NCI-H82 treated with DMSO at 0.1 percent for 48 hours (cell line): Measurements from ENCODE around the gene AMZ1.

ENCODE experiments used
- DNase-seq: peaks from one replicate; lab custom pipeline; 2025; ENCODE audit not compliant: unreplicated experiment; lab: John Stamatoyannopoulos, UW

Gene AMZ1

DNA sequence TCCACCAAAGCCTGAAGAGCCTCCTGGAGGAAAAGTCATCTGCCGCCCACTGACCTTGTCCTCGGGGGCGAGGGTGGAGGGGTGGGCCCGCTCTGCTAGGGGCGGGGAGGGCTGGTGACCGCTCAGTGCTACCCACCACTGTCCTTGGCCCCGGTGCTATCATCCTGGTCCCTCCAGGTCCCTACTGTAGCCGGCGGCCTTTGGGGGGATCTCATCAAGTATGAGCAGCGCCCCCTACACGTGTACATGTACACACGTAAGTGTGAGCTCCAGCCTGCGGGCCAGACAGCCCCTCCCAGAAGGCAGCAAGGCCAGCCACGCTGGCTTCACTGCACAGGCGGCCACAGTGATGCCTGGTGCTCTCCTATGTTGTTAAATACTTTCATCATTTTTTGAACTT is 36.7 kb upstream of the AMZ1 start:
- peak; percentile 3 for DNase-seq

DNA sequence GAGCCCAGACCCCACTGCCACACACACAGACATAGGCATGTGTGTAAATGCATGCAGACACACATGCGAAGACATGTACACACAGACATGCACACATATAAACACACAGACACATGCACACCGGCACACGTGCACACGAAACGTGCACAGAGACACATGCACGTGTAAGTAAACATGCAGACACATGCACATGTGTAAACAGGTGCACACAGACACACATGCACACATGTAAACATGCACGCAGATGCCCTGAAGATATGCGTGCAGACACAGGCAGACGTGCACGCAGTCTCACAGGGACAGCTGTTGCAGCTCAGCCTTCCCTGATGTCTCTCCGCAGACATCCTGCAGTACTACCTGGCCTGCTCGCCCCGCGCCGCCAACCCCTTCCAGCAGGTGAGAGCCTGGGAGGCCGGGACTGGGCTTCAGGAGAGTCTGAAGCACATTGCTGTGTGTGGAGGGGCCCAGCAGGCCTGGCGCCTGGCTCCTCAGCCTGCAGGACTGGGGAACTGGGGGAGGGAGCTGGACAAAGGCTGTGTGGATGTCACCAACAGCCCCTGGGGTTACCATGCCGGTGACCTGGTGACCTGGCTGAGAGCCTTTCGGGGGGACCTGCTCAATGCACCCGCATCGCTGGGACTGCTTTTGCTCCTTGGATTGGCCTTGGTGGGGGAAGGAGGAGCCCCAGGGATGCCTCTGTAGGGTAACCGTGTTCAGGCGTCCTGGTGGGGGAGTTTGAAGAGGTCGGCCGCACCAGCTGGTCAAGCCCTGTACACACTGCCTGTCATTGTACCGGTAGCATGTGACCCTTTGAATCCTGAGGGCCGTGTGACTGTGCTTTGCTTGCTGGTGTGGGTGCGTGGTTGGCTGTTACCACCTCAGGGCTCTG is 35.9 kb upstream of the AMZ1 start:
- no peak for DNase-seq

DNA sequence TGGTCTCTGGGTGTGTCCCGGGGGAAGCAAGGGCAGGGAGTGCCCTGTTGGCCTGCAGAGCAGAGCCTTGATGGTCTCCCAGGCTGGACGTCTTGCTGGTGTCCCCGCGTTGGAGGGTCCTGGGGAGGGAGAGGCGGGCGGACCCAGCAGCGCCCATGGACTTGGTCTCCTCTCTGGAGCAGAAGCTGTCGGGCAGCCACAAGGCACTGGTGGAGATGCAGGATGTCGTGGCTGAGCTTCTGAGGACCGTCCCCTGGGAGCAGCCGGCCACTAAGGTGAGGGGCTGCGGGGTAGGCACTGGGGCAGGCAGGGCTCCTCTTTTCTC is 35.3 kb upstream of the AMZ1 start:
- no peak for DNase-seq

DNA sequence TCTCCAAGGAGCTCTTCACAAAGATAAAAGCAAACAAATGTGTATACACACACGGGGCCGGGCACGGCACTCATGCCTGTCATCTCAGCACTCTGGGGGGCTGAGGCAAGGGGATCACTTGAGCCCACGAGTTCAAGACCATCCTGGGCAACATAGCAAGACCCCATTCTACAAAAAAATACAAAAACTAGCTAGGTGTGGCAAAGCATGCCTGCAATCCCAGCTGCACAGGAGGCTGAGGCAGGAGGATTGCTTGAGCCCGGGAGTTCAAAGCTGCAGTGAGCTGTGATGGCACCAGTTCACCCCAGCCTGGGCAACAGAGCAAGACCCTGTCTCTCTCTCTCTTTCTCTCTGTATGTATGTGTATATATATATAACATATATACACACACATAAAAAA is 33.9 kb upstream of the AMZ1 start:
- DNase-seq = no peak

DNA sequence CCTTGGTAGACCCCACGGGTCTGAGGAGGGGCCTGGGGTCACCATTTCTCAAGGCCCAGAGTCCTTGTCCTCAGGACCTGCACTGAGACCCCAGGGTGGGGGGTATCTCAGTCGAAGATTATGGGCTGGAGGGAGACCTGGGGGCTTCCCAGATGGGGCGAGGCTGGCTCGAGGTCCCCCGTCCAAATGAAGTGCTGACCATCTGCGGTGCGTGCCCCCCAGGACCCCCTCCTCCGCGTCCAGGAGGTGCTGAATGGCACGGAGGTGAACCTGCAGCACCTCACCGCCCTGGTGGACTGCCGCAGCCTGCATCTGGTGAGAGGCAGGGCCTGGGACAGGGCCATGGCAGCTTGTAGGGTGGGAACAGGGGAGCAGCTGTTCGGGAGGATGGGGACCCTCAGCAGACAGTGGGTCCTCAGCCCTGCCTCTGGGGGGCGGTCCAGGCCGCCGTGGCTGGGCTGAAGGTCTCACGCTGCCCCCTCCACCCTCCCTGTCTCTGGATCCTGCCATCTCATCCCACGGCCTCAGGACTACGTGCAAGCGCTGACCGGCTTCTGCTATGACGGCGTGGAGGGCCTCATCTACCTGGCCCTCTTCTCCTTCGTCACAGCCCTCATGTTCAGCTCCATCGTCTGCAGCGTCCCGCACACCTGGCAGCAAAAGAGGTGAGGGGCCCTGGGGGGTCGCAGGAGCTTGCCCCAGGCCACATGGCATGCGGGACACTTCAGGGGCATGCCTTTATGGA is 32.0 kb upstream of the AMZ1 start:
- no peak for DNase-seq

DNA sequence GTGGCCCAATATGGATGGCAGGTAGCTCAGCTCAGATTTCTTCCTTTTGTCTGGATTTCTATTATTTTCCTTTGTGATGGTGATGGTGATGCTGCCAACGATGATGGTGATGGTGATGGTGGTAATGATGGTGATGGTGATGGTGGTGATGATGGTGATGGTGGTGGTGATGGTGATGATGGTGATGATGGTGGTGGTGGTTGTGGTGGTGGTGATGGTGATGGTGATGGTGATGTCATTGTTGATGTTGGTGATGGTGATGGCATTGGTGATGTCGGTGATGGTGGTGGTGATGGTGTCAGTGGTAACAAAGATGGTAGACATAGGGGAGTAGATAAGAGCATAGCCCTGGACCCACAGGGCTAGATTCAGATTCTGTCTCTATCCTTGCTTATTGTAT is 30.8 kb upstream of the AMZ1 start:
- DNase-seq = no peak

DNA sequence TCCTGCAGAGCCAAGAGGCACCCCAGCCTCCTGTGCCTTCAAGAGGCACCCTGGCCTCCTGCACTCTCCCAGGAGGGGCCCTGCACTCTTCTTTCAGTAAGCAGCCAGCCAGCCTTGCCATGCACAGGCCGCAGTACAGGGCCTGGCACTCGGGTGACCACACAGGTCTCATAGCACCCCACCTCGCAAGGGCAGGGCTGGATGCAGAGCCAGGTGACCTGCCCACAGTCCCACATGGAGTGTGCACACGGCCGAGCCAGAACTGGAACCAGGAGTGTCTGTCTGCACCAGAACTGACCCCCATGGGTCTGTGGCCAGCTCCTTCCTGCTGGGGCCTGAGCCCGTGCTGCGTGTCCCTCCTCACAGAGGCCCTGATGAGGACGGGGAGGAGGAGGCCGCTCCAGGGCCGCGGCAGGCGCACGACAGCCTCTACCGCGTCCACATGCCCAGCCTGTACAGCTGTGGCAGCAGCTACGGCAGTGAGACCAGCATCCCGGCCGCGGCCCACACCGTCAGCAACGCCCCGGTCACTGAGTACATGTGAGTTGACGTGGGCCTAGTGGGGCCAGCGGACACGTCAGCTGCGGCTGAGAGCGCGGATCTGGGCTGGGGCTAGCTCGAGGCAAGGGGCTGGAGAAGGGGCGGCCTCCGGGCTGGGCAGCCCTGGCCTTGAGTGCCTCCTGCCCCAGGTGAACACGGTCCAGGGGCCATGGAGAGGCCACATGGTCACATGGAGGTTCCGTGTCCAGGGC is 29.9 kb upstream of the AMZ1 start:
- no peak for DNase-seq

DNA sequence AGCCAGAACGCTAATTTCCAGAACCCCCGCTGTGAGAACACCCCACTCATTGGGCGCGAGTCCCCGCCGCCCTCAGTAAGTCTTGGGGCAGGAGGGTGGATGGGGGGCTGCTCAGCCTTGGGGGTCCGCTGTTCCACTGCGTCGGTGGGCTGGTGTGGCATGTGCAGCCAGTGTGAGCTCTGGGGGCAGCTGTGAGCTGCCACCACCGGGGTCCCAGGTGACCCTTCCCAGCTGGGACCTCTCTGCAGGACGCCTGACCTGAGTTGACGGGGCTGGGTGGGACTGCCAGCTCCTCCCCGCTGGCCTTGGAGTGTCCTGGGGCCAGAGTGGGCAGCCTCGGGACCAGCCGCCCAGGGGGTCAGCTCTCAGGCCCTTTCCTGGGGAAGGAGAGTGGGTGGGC is 29.1 kb upstream of the AMZ1 start:
- no peak for DNase-seq

DNA sequence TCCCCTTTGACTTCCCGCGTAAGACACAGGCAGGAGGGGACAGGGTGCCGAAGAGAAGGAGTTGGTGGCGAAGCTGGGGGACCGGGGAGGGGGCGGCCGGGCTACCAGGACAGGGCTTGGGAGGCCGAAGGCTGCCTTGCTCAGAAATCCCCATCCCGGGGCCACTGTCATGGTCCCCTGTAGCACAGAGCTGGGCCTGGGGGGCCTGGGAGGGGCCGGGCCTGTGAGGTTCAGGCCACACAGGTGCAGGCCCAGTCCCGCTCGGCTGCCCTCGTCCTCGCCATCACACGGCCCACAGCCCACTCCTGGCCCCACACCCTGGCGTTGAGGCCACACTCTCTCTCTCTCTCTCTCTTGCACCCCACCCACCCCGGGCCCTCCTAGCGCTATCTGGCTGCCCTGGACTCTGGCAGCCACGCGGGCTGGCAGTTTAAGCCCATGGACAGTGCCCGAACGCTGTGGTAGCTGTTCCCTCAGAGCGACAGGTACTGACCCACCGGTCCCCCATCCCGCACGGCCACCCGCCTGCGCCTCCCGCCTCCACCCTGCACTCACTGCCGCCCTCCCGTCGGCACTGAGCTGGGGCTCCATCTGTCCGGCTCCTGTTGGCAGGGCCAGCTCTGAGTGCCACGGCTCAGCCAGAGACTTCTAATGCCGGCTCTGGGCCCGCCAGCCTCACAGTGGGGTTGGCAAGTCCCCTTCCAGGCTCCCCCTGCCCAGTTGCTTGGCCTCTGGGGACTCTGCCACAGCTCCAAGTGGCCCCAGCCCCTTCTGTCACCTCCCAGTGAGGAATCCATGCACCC is 28.2 kb upstream of the AMZ1 start:
- no peak for DNase-seq

DNA sequence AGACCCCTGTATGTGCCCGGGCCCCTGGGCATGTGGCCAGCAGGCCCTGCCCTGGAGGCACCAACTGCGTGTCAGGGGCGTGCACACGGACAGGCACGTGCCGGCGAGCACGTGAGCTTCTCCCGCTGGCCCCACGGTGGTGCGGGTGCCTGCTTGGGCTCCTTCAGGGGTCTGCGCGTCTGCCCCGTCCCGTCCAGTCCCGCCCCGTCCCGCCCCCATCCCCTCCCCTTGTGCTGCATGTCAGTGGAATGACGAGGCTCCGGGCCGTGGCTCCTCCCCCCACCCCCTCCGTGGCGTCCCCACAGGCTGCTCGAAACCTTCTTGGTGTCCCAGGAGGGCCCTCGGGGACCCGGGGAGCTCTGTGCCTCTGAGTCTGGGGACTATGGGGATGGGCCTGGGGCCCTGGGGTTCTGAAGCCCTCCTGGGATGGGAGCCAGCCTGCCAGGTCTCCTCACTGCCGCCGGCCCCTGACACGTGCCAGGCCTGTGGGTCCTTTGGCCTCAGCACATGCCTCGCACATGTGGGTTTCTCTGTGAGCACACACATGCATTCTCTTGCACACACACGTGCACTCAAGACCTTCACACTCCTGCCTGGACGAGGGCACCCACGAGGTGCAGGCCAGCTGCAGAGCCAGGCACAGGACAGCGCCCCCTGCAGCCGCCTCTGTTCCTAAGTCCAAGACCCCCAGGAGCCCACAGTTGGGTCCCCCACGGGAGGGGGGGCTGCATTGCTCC is 27.5 kb upstream of the AMZ1 start:
- no peak for DNase-seq

DNA sequence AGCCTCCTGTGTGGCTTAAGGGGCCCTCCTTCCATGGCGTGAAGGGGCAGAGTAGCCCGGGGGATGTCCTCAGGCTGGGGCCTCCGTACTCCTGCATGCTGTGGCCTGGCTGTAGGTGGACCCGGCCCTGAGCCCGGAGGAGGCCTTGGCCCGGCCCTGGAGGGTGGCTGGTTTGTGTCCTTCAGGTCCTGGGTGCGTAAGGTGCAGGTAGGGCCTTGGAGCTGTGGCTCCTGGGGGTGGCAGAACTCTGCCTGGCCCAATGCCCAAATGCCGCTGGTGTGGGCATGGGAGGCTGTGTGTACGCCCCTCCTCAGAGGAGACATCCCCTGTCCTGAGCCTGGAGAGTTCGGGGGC is 26.9 kb upstream of the AMZ1 start:
- DNase-seq = no peak

DNA sequence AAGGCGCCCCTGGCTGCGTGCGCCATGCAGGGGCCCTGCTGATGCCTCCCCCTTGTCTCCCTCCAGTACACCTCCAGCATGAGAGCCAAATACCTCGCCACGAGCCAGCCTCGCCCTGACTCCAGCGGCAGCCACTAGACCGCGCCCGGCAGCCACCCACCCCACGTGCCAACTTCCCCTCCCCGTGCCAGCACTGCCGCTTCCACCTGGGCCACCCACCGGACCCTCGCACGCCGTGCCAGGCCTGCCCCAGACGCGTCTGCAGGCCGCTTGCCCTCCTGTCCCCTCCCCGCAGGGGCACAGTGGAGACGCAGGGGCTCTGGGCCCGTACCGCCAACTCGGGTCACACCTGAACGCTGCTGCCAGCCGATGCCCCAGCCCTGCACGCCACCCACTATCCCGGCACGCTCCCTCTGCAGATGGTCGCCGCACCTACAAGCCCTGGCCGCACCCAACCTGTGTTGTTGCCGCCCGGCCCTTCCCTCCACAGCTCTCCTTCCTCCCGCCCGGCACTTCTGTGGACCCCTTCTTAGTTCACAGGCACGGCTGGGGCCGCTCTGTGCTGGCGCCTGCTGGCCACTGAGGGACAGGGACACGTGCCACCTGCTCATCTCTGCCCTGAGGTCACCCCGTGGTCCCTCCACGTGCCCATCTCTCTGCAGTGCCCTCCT is 26.3 kb upstream of the AMZ1 start:
- no peak for DNase-seq

DNA sequence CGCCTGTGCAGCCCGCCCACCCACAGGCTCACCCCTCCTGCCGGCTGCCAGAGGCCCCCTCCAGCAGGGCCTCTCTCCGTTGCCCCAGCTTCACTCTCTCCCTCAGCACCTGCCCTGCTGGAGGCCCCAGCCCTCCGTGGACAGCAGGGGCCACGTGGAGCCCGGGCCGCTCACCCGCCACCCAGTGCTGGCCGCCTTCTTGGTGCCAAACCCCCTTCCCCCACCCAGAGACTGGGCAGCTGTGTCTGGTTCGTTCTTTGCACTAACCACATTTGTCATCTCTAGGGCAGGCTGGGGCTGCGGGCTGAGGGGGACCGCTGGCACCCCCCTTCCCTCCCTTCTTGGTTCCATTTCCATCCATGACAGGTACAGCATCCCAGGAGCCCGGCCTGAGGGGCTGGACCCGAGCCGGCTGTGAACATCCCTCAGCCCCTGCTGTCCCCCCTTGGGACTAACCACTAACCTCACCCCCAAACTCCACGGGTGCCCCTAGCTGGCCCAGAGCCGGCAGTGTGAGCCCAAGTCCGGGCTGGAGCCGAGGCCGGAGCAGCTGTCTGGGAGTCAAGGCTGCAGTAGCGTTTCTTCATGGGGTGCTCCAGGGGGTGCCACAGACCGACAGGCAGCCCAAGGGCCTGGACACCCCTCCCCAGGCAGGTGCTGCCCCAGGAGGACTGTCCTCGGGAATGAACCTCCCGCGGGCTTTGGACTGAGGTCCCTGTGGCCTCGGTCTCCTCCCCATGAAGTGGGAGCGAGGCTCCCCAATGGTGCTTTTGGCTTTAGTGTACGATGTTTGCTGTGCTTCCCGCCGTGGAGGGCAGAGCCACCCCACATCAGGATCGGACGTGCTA is 25.5 kb upstream of the AMZ1 start:
- no peak for DNase-seq

DNA sequence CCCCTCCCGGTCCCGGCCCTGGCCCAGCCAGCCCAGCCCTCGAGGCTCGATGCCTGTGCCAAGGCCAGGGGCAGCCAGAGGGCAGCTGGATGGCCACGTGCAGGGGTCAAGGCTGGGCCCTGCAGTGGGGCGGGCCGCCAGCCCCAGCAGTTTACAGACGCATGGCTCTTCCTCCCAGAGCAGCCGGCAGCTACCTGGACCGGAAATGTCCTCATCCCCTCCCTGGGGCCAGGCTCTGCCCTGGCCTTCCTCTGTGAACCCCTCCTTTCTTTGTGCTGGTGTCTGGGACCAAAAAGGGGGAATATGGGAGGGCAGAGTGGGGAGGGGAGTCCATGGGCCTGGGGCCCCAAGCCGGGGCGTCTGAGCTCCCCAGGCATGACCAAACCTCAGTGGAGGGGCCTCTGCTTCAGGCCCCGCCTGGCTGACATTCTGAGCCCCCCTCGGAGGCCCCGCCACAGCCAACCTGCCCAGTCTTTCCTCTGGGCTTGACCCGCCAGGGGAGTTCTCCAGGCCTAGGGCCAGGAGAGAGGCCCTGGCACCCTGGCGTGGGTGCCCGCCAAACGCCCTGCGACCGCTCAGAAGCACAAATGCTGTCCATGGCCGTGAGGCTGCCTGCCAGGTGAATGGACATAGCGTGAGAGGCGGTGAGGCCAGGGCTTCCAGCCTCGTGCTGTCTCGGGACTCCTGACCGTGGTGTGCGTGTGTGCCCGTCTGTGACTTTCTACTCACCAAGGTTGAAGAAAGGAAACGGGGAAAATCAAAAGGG is 24.7 kb upstream of the AMZ1 start:
- no peak for DNase-seq

DNA sequence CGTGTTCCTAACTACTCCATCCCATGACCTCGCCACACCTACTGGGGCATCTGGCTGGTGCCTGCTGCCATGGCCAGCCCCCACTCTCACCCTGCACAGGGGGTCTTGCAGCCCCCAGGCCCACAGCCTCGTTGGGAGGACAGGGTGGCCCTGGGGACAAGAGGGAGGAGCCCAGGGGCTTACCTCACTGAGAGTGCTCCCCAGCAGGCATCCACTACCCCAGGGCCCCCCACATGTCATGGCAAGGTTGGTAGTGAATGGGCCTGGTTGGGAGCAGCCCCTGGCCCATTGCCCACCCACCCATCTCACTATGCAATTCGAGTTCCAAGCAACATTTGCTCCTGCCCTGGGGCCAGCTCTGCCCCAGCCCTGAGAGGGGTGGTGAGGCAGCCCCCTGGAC is 24.0 kb upstream of the AMZ1 start:
- DNase-seq = no peak

DNA sequence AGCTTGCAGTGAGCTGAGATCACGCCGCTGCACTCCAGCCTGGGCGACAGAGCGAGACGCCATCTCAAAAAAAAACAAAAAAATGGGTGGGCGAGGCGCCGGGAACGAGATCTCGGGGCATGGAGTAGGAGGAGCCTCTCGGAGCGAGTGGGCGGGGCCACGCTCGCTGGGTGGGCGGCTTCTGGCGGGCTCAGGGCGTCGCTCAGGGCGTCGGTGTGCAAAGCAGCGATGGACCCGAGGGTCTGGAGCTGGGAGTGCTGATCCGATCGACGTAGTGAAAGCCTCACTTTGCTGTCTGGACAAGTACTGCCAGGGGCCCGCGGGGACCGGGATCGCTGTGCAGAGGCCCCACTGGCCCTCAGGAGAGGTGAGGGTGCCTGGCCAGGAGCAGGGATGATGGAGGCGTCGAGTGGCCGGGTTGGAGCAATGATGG is 22.6 kb upstream of the AMZ1 start:
- DNase-seq = no peak

DNA sequence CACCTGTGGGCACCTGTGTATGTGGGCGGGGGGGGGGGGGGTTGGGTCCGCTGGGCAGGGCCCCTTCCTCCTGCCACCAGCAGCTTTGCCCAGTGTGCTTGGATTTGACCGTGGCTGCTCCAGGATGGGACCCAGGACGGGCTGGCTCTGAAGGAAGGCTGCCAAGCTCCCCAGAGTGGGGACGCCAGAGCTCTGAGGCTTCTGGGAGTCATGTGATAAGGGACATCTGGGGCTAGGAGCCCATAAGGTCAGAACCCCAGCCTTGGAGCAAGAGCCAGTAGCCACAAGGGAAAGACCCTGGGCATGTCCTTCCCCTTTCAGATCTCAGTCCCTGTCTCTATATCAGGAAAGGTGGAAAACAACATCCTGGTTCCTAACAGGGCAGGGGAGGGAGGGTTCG is 21.8 kb upstream of the AMZ1 start:
- DNase-seq = no peak

DNA sequence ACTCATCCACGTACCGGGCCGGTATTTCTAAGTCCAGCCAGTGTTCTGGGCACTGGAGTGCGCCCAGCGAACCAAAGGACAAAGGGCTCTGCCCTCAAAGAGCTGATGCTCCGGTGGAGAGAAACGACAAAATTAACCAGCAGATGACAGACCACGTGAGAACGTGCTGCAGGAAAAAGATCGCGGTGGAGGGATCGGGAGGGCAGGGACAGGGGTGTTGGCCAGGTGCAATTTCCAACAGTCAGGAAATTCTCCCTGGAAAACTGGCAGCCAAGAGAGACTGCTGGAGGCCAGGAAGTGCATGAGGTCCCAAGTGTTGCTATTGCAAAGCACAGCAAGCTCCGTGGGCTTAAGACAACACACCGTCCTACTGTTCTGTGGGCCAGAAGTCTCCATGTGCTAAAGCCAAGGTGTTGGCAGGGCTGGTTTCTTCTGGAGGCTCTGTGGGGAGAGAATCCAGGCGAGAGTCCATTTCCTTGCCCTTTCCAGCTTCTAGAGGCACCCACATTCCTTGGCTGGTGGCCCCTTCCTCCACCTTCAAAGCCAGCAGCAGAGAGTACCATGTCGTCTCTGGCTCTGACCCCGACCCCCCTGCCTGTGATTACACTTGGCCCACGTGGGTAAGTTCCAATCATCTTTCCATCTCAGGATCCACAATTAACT is 21.3 kb upstream of the AMZ1 start:
- no peak for DNase-seq
